ENCODE measurements around the gene ZMYND15. TPM values are rescaled to one million over a fixed set of nuclear protein-coding genes. Genes with fewer than 3 reads are reported as not detected.
A peak's percentile ranks its signal among the peaks of the same experiment; 100 is the strongest.

ZMYND15 gene
- total and polyA plus RNA-seq, 5 experiments from 2014 or later, result 0.10 to 0.47 (median 0.38) TPM; not detected in 2

GRCh38 chr17:4718276-4718675 is 21.4 kb upstream of the ZMYND15 start:
- no peaks in the 10 kb centered on the region for H3K9me3 Mint-ChIP-seq
- H3K27me3 Mint-ChIP-seq, result no peaks in the 10 kb centered on the region
- H3K36me3 Mint-ChIP-seq, result peaks cover 0 to 59% (median 0%) of the 10 kb centered on the region in 3 donors
- no peak overlapping the region for H3K4me3 Mint-ChIP-seq
- H3K27ac Mint-ChIP-seq, result peak overlapping the region in 7 of 10 donors; percentile 43 to 86 (median 66)
- peaks cover 27 to 64% (median 45%) of the 10 kb centered on the region in 4 donors for H3K4me1 Mint-ChIP-seq
- POLR2A ChIA-PET, result interaction anchor here (0.9 to 1.0 kb wide), 2 partner anchors 8 to 26 kb away, joined by 3 read pairs; partner anchors contain the start of gene ARRB2
- no peak for ATAC-seq
- no peak for DNase-seq

GRCh38 chr17:4719146-4719545 is 20.5 kb upstream of the ZMYND15 start:
- DNase-seq (no peak), ATAC-seq (no peak)
- Mint-ChIP-seq H3K27ac (peak overlapping the region in 4 of 10 donors; percentile 51 to 89 (median 71)), H3K9me3 (no peaks in the 10 kb centered on the region), H3K4me3 (no peak overlapping the region), H3K27me3 (no peaks in the 10 kb centered on the region), H3K4me1 (peaks cover 23 to 55% (median 38%) of the 10 kb centered on the region in 4 donors), H3K36me3 (peaks cover 0 to 59% (median 0%) of the 10 kb centered on the region in 3 donors)
- POLR2A ChIA-PET, result interaction anchor here (0.8 to 1.1 kb wide), 4 partner anchors 9 to 25 kb away, joined by 3 to 7 read pairs (median 4); partner anchors contain the start of gene ARRB2

GRCh38 chr17:4719684-4720221 is 19.9 kb upstream of the ZMYND15 start:
- H3K27me3 Mint-ChIP-seq, result no peaks in the 10 kb centered on the region
- H3K9me3 Mint-ChIP-seq, result no peaks in the 10 kb centered on the region
- H3K4me3 Mint-ChIP-seq, result no peak overlapping the region
- no peak for ATAC-seq
- H3K36me3 Mint-ChIP-seq, result peaks cover 0 to 59% (median 0%) of the 10 kb centered on the region in 3 donors
- no peak for DNase-seq
- peak overlapping the region in 8 of 10 donors; percentile 24 to 89 (median 52) for H3K27ac Mint-ChIP-seq
- peaks cover 22 to 53% (median 34%) of the 10 kb centered on the region in 4 donors for H3K4me1 Mint-ChIP-seq
- POLR2A ChIA-PET, result interaction anchor here (1.1 to 3.5 kb wide), 2 partner anchors 8 kb away, joined by 4 to 20 read pairs; no protein-coding TSS in a partner anchor

DNA sequence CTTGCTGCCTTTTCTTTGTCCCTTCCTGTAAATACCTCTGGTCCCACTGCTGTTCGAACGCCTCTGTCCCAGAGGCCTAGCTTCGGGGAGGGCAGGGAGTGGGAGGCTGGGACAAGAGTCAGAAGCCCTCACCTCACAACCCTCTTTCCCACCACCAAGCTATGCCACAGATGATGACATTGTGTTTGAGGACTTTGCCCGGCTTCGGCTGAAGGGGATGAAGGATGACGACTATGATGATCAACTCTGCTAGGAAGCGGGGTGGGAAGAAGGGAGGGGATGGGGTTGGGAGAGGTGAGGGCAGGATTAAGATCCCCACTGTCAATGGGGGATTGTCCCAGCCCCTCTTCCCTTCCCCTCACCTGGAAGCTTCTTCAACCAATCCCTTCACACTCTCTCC is 18.8 kb upstream of the ZMYND15 start:
- peaks cover 15 to 46% (median 25%) of the 10 kb centered on the region in 4 donors for H3K4me1 Mint-ChIP-seq
- POLR2A ChIA-PET, result interaction anchor here (1.0 to 3.5 kb wide), 2 partner anchors 9 to 178 kb away, joined by 3 to 20 read pairs; no protein-coding TSS in a partner anchor
- H3K9me3 Mint-ChIP-seq, result no peaks in the 10 kb centered on the region
- peak overlapping the region in 1 of 10 donors; percentile 30 for H3K4me3 Mint-ChIP-seq
- H3K27me3 Mint-ChIP-seq, result no peaks in the 10 kb centered on the region
- DNase-seq, result no peak
- H3K36me3 Mint-ChIP-seq, result peaks cover 0 to 55% (median 0%) of the 10 kb centered on the region in 3 donors
- no peak for ATAC-seq
- H3K27ac Mint-ChIP-seq, result peak overlapping the region in 5 of 10 donors; percentile 31 to 86 (median 72)

DNA sequence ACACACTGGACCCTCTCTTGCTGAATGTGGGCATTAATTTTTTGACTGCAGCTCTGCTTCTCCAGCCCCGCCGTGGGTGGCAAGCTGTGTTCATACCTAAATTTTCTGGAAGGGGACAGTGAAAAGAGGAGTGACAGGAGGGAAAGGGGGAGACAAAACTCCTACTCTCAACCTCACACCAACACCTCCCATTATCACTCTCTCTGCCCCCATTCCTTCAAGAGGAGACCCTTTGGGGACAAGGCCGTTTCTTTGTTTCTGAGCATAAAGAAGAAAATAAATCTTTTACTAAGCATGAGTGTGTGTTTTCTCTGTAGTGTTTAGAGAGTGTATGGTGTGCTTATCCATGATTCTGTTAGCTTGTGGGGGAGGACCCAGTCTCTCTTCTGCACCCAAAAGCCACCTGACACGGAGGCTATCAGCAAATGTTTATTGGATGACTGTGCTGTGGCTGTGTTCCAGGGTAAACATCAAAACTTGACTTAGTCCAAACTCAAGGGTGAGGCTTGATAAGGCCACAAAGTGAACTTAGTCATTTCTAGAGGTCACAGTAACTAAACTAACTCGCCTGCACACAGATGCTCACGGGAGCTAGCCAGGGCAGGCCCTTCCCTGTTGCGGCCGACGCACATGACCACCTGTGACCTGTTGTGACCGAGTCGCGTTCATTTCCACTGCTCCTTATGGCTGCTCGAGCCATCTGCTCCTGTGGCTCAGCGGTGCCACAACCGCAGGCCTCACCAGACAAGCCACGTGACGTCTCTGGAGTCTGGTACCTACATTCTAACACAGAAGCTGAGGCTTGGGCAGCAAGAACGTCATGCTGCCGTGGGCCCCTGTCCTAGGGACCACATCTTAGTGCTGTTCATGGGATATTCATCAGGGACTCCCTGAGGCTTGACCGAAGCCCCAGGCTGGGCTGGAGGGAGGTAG is 18.2 kb upstream of the ZMYND15 start:
- Mint-ChIP-seq H3K27ac (peak overlapping the region; percentile 42 to 78 (median 55)), H3K27me3 (no peaks in the 10 kb centered on the region), H3K9me3 (no peaks in the 10 kb centered on the region), H3K4me1 (peaks cover 15 to 42% (median 22%) of the 10 kb centered on the region in 4 donors), H3K36me3 (peaks cover 0 to 53% (median 0%) of the 10 kb centered on the region in 3 donors), H3K4me3 (peak overlapping the region in 2 of 10 donors; percentile 19 to 30)
- ATAC-seq (peak; percentile 23 to 64), DNase-seq (no peak)
- POLR2A ChIA-PET, result interaction anchor here (1.0 to 3.5 kb wide), 3 partner anchors 10 to 177 kb away, joined by 3 to 20 read pairs (median 6); partner anchors contain the start of gene ARRB2

GRCh38 chr17:4722678-4723240 is 16.9 kb upstream of the ZMYND15 start:
- peak overlapping the region in 3 of 10 donors; percentile 15 to 63 (median 44) for H3K27ac Mint-ChIP-seq
- DNase-seq (no peak), ATAC-seq (no peak)
- no peaks in the 10 kb centered on the region for H3K27me3 Mint-ChIP-seq
- POLR2A ChIA-PET, result interaction anchor here (1.3 to 3.5 kb wide), 2 partner anchors 11 to 13 kb away, joined by 6 to 20 read pairs; partner anchors contain the start of gene ARRB2
- H3K4me3 Mint-ChIP-seq, result no peak overlapping the region
- peaks cover 10 to 30% (median 14%) of the 10 kb centered on the region in 4 donors for H3K4me1 Mint-ChIP-seq
- H3K9me3 Mint-ChIP-seq, result no peaks in the 10 kb centered on the region
- peaks cover 0 to 40% (median 0%) of the 10 kb centered on the region in 3 donors for H3K36me3 Mint-ChIP-seq

GRCh38 chr17:4724650-4725049 is 15.0 kb upstream of the ZMYND15 start:
- POLR2A ChIA-PET, result interaction anchor here (0.7 to 2.0 kb wide), 5 partner anchors 9 to 65 kb away, joined by 3 to 5 read pairs (median 3); no protein-coding TSS in a partner anchor
- H3K4me1 Mint-ChIP-seq, result peaks cover 9 to 21% (median 11%) of the 10 kb centered on the region in 4 donors

GRCh38 chr17:4725646-4726310 is 13.9 kb upstream of the ZMYND15 start:
- POLR2A ChIA-PET, result interaction anchor here (0.5 to 2.0 kb wide), 7 partner anchors 10 to 187 kb away, joined by 3 to 7 read pairs (median 4); partner anchors contain the start of gene ARRB2
- peaks cover 0 to 10% (median 0%) of the 10 kb centered on the region in 3 donors for H3K36me3 Mint-ChIP-seq
- no peaks in the 10 kb centered on the region for H3K9me3 Mint-ChIP-seq
- H3K27ac Mint-ChIP-seq, result peak overlapping the region in 3 of 10 donors; percentile 36 to 70 (median 48)
- ATAC-seq (no peak), DNase-seq (no peak)
- H3K4me3 Mint-ChIP-seq, result no peak overlapping the region
- no peaks in the 10 kb centered on the region for H3K27me3 Mint-ChIP-seq
- peaks cover 12 to 19% (median 15%) of the 10 kb centered on the region in 4 donors for H3K4me1 Mint-ChIP-seq

More at GRCh38 chr17:4724650-4725049, 15.0 kb upstream of the ZMYND15 start:
- Mint-ChIP-seq H3K27me3 (no peaks in the 10 kb centered on the region), H3K36me3 (peaks cover 0 to 21% (median 0%) of the 10 kb centered on the region in 3 donors), H3K4me3 (no peak overlapping the region), H3K27ac (peak overlapping the region in 2 of 10 donors; percentile 13 to 62), H3K9me3 (no peaks in the 10 kb centered on the region)
- ATAC-seq (no peak), DNase-seq (no peak)

DNA sequence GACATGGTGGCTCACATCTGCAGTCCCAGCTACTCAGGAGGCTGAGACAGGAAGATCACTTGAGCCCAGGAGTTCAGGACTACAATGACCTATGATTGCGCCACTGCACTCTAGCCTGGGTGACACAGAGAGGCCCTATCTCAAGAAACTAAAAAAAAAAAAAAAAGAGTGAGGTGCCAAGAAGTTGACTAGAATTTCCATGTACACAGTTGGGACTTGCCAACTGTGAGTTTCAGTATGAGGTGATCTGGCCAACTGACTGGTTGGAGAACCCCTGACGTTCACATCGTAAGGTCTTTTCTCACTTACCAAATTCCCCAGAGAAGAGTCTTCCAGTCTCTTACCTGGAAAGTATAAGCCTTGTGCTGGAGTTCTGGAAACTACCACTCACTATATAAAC is 11.5 kb upstream of the ZMYND15 start:
- ATAC-seq (no peak), DNase-seq (no peak)
- H3K4me1 Mint-ChIP-seq, result peaks cover 13 to 40% (median 23%) of the 10 kb centered on the region in 4 donors
- POLR2A ChIA-PET, result interaction anchor here (0.6 to 1.2 kb wide), 4 partner anchors 9 to 56 kb away, joined by 3 to 5 read pairs (median 4); no protein-coding TSS in a partner anchor
- H3K9me3 Mint-ChIP-seq, result no peaks in the 10 kb centered on the region
- no peaks in the 10 kb centered on the region for H3K36me3 Mint-ChIP-seq
- H3K27ac Mint-ChIP-seq, result no peak overlapping the region
- peaks cover 0 to 2% (median 0%) of the 10 kb centered on the region in 5 donors for H3K27me3 Mint-ChIP-seq
- H3K4me3 Mint-ChIP-seq, result no peak overlapping the region

DNA sequence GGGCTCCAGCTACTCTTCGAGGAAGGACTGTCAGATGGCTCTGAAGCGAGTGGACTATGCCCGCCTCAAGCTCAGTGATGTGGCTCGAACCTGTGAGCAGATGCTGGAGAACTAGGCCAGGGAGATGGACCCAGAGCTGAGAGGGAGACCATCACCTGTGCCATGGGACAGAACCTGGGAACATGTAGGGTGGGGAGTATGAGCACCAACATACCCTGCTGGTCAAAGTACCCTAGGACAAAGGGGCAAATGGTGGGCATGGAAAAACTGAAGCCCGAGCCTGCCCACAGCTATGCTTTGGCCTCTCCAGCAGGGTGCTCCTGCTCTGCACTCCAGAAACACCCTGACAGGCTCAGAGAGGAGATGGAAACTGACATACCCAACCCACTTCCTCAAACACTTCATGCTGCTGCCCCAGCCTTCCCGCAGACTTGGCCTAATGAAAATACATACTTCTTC is 6.5 kb upstream of the ZMYND15 start:
- H3K4me3 Mint-ChIP-seq, result peak overlapping the region in 4 of 10 donors; percentile 27 to 74 (median 40)
- H3K9me3 Mint-ChIP-seq, result no peaks in the 10 kb centered on the region
- H3K27ac Mint-ChIP-seq, result peak overlapping the region in 6 of 10 donors; percentile 22 to 87 (median 71)
- ATAC-seq, result no peak
- DNase-seq, result no peak
- H3K4me1 Mint-ChIP-seq, result peaks cover 14 to 55% (median 24%) of the 10 kb centered on the region in 4 donors
- POLR2A ChIA-PET, result interaction anchor here (0.6 to 4.6 kb wide), 3 partner anchors 23 to 80 kb away, joined by 3 to 39 read pairs (median 3); partner anchors contain the start of gene ARRB2
- H3K36me3 Mint-ChIP-seq, result no peaks in the 10 kb centered on the region
- H3K27me3 Mint-ChIP-seq, result peaks cover 0 to 2% (median 0%) of the 10 kb centered on the region in 5 donors

DNA sequence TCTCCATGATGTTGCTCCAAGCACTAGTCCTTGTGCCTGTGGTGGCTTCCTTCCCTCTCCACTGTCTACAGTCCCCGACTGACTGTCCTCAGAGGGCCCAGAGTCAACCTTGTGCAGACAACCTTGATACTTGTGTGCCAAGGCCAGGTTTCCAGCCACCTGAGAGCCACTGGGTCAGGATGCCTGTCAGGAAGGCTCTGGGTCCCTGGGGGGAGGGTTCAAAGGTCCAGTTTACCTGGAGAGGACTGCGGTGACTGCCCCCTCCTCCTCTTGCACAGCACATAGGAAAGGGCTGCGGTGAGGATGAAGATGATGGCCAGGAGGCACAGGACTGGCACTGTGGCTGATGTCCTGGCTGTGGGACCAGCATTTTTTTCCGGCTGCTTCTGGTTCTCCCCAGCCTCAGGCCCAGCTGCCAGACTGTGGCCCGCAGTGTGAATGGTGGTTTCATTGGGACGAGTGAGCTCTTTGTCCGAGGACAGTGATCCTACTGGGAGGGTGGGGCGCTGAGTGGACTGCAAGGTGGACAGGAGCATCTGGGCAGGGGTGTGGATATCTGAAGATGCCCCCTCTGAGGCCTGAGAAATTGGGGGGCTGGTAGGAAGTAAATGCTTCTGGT is 4.7 kb upstream of the ZMYND15 start:
- Mint-ChIP-seq H3K4me1 (peaks cover 23 to 64% (median 36%) of the 10 kb centered on the region in 4 donors), H3K27ac (peak overlapping the region in 6 of 10 donors; percentile 27 to 74 (median 42)), H3K27me3 (peaks cover 0 to 2% (median 0%) of the 10 kb centered on the region in 5 donors), H3K36me3 (no peaks in the 10 kb centered on the region), H3K9me3 (no peaks in the 10 kb centered on the region), H3K4me3 (peak overlapping the region in 1 of 10 donors; percentile 20)
- POLR2A ChIA-PET, result interaction anchor here (0.5 to 0.8 kb wide), 3 partner anchors 24 to 179 kb away, joined by 3 read pairs; partner anchors contain the start of gene ARRB2
- no peak for ATAC-seq
- DNase-seq, result no peak
